ENCODE results near the gene ACOT7.
A peak's percentile ranks its signal among the peaks of the same experiment; 100 is the strongest.
"Not testable (repeated sequence)": the region's sequence is repeated elsewhere in the genome, so short reads cannot be mapped to it uniquely, and the experiment has no call there.

ACOT7 gene

DNA sequence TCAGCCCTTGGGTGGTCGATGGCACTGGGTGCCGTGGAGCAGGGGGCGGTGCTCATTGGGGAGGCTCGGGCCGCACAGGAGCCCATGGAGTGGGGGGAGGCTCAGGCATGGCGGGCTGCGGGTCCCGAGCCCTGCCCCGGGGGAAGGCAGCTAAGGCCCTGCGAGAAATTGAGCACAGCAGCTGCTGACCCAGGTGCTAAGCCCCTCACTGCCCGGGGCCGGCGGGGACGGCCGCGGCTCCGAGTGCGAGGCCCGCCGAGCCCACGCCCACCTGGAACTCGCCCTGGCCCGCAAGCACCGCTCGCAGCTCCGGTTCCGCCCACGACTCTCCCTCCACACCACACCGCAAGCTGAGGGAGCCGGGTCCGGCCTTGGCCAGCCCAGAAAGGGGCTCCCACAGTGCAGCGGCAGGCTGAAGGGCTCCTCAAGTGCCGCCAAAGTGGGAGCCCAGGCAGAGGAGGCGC is 2.2 kb upstream of the ACOT7 start:
- not testable (repeated sequence) for DNase-seq

DNA sequence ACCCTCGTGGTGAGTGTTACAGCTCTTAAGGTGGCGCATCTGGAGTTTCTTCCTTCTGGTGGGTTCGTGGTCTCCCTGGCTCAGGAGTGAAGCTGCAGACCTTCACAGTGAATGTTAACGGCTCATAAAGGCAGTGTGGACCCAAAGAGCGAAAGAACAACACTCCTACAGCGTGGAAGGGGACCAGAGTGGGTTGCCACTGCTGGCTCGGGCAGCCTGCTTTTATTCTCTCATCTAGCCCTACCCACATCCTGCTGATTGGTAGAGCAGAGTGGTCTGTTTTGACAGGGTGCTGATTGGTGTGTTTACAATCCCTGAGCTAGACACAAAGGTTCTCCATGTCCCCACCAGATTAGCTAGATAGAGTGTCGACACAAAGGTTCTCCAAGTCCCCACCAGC is 1.6 kb upstream of the ACOT7 start:
- DNase-seq, result not testable (repeated sequence)

DNA sequence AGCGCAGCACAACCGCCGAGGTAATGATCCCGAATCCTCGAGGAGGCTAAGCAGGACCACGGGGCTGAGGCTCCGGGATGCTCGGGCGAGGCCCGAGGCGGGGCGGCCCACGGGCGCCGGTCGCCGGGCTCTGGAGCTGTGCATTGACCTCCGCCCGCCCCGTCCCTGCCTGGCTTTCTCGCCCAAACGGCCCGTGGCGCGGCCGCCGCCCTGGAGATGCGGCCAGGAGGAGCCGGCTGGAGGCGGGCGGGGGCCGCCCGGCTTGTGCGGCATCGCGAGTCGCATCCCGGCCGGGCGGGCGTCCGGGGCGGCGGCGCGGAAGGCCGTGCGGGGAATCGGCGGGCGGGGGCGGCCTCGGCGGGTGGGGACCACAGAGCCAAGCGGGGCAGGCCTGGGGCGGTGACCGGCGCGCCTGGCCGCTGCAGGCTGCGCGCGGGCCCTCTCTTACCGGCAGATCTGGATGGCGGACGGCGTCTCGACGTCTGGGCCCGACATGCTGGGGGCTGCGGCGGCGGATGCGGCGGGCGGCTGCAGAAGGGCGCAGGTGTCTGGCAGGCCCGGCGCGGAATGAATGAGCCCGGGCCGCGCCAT is 663 bp downstream of the ACOT7 start:
- DNase-seq, result no peak

DNA sequence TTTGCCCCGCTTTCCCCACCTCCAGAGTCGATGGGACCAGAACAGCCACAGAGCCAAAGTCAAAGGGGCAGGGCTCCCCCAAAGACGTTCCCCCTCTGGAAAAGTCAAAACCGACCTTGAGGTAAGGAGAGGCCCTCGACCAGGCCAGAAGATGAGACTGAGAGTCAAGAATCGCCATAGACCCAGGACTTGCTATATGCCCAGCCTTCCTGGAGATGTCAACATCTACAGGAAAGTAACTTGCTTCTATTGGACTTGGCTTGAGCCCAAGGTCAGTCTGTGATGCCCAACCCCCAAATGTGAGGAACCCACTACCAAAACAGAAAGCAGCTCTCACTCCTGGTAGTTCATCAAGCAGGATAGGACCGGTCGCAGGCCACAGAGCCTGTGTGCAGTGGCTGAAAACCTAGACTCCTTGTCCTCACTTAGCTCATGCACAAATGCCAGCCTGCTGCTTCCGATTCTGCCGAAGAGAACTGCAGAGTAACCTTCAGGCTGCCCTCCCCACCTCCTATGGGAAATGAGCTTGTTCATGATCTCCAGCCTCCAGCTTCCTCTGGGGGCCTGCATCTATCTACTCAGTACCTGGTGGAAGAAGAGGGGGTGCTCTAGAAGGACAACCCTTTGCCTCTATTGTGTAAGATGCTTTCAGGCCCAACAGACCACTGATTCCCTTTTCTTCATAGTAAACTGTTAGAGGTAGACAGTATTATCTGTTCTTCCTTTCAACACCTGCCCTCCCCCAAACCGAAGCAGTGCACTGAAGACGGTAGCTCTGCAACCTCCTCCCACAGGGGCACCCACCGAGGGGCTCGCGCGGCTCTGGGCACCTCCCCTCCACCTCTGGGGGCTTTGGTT is 1.4 kb downstream of the ACOT7 start:
- DNase-seq, result peak in 1 of 2 donors; percentile 19

DNA sequence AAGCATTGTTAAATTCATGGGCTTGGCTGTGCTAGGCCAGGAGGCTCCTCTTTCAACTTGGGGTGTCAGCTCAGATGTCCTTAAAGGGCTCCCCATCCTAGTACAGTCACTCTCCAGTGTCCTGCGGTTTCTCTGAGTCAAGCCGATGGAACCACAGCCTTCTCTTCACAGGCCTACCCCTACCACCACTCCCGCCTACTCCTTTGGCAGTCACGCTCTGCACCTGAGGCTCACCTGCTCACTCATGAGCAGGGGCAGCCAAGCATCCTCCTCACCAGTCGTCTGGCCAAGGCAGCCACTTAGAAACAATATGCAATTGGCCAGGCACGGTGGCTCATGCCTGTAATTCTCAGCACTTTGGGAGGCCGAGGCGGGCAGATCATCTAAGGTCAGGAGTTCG is 3.6 kb downstream of the ACOT7 start:
- no peak for DNase-seq

DNA sequence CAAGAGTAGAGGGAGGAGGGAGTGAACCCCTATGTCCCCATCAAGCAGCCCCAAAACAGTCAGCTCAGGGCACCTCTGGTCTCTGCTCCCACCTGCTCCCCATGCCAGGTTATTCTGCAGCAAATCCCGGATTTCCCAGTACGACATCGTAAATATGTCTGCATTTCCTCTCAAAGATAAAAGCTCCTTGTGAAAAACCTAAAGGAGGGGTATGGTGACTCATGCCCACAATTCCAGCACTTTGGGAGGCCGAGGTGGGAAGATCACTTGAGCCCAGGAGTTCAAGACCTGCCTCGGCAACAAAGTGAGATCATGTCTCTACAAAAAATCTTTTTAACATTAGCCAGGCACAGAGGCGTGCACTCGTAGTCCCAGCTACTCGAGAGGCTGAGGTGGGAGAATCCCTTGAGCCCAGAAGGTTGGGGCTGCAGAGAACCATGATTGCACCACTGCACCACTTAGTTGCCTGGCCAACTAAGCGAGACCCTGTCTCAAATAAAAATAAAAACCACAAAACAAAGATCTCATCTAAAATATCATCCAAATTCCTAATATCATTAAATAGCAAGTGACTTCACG is 7.1 kb downstream of the ACOT7 start:
- DNase-seq, result no peak

DNA sequence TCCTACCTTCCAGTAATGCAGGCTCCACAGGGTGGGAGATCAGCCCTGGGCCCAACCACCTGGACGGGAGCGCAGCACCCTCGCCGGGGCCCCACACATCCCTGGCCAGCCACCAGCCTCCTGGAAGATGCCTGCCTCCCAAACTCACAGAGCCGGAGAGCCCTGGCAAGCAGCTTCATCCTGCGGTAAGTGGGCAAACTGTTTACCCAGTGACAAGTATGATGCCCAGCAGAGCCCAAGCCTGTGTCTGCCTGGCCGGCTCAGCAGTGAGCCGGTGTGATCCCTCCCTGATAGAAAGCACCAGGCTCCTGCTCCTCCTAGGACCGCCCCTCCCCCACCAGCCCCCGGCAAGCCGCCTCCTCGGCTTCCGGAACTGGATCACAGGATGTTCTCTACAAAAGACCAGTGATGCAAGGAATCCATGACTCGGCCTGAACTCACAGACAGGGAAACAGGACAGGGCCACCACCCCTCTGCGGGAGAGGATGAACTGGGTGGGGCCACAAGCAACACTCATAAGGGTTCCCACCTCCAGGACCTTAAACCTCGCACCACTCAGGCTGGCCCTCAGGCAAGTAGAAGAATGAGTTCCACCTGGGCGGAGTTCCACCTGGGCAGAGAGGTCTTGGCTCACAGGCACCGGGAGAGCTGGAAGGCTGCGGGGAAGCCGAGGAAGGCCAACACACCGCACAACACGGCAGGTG is 7.9 kb downstream of the ACOT7 start:
- peak; percentile 26 to 65 for DNase-seq

DNA sequence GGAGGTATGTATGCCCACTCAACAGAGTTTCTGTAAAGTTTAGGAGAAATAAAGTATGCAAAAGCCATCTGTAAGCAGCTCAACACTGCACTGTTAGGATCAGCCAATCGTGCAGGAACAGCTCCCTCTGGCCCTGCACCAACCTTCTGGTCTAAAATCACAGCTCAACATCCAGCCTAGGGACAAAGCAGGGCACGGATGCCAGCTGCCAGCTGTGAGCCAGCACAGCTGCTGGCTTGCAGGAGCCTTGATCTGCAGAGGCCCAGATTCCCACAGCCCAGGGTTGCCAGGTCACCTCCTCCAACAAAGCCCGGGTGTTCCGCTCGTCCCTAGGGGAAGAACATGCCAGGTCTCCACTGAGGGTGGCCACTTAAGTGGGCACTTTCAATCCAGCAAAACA is 8.6 kb downstream of the ACOT7 start:
- no peak for DNase-seq

DNA sequence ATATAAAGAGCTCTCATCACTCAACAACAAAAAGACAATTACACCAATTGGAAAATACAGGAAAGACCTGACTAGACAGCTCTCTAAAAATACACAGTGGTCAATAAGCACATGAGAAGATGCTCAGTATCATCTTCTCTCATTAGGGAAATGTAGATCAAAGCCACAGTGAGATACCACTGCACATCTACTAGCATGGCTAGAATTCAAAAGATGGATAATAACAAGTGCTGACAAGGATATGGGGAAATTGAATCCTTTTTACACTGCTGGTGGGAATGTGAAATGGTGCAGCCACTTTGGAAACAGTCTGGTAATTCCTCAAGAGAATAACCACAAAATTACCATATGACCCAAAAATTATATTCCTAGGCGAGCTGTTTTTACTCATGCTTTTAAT is 9.4 kb downstream of the ACOT7 start:
- no peak for DNase-seq

DNA sequence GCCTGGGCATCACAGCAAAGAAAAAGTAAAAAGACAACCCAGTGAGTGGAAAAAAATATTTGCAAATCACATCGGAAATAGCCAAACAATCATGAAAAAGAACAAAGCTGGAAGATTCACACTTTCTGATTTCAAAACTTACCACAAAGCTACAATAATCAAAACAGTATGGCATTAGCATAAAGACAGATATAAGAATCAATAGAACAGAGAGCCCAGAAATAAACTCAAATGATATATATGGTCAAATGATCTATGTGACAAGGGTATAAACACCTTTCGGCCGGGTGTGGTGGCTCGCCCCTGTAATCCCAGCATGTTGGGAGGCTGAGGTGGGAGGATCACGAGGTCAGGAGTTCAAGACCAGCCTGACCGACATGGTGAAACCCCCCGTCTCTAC is 13.5 kb downstream of the ACOT7 start:
- DNase-seq, result no peak

DNA sequence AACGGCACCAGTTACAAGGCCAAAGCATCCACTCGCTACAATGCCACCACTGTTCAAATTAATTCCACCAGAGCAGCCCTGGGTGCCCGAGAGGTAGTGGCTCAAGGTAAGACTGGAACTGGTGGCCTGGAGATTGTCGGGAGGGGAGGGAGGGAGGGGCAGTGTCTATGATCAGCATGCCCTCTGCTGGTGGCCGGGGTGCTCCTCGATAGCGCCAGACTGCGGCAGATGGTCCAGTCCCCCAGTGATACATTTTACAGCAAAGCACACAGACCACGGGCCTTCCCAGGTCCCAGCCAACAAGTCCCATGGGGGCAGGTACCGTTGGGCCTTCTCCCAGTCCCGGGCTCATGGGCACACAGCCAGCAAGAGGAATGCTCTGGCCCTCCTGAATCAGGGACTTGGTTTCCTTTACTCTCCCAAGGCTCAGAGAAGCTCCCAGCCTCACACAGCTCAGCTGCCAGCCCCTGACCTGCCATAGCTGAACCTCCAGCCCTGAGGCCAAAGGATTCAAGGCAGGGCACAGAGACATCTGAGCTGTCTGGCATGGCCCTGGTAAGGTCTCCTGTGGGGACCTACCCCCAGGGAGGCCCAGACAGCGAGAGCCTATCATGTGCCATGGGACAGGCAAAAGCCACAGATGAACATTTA is 15.3 kb downstream of the ACOT7 start:
- no peak for DNase-seq

DNA sequence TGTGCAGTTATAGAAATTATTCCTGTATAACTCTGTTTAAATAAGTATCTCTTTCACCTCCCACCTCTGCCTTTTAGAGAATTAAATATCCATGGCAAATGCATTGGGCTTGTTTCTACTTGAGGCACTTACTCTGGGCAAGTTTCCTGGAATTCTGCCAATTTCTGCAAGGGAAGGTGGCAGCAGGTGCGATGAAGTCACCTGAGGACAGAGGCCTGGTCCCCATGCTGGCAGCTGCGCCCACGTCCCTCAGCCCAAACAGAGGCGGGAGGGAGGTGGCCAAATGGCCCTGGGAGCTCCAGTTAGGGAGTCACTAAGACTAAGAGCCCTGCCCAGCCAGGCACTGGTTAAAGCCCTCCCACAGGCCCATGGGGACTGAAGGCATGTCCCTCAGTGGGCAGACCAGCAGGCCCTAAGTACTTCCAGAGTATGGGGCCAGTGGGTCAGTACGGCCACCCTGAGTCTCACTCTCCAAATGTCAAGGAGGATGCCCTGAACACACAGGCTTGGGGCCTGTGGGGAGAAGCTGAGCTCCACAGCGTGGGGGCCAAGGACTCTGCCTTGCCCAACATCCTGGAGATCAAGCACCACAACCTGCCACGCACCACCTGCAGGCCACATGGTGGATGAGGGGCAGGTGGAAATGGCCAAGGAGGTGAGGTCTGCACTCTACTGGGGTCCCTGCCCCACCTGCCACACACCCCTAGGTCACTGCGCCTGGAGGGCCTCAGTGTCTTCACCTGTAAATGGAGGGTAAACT is 19.4 kb downstream of the ACOT7 start:
- no peak for DNase-seq

DNA sequence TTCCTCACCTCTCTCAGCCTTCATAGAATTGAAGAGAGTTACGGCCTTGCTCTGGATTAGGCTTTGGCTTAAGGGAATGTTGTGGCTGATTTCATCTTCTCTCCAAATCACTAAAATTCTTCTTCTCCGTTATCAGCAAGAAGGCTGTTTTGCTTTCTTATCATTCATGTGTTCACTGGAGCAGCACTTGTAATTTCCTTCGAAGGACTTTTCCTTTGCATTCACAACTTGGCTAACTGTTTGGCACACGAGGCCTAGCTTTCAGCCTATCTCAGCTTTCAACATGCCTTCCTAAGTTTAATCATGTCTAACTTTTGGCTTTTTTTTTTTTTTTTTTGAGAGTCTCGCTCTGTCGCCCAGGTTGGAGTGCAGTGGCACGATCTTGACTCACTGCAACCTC is 21.3 kb downstream of the ACOT7 start:
- DNase-seq, result not testable (repeated sequence)

DNA sequence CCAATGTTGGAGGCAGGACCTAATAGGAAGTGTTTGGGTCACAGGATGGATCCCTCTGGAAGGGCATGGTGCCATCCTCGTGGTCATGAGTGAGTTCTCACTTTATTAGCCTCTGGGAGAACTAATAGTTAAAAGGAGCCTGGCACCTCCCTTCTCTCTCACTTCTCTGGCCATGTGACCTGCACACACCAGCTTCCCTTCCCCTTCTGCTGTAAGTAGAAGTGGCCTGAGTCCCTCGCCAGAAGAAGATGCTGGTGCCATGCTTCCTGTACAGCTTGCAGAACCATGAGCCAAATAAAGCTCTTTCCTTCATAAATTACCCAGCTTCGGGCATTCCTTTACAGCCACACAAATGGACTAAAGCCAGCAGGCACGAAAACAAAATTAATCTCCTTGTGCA is 23.6 kb downstream of the ACOT7 start:
- peak; percentile 50 to 58 for DNase-seq

DNA sequence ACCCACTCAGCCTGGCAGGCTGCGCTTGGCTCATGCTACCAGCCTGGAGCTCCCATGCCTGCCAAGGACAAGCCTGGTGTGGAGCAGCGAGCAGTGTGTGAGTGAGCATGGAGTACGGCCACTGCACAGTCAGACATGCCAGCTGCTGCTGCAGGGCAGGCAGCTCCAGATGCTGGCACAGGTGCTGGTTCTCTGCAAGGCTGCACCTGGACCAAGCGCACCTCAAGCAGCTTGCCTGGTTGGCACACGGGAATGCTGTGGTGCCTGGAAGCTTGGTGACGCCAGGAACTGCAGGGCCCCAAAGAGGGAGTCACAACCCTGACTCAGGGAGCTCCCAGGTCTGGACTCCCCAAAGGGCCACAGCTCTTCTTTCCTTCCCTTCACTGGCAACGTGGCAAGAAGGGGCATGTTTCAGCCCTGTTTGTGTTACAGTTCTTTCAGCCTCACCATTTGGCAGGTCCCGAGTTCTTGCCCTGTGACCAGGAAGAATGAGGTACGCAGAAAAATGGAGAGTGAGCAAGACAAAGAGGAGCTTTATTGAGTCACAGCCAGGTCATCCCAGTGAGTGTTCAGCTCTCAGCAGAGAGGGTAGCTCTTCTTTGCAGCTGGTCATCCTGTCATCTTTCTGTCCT is 26.1 kb downstream of the ACOT7 start:
- DNase-seq, result no peak

DNA sequence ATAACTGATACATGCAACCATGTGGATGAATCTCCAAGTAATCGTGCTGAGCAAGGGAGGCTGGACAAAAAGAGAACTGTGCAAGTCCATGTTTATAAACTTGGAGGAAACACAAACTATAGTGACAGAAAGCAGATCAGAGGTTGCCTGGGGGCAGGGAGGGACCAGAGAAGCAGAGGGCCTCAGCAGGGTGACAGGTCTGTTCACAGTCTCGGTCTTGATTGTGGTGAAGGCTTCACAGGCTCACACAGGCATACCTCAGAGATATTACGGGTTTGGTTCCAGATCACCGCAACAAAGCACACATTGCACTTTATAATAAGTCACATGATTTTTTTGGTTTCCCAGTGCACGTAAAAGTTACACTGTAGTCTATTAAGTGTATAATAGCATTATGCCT is 28.5 kb downstream of the ACOT7 start:
- no peak for DNase-seq

DNA sequence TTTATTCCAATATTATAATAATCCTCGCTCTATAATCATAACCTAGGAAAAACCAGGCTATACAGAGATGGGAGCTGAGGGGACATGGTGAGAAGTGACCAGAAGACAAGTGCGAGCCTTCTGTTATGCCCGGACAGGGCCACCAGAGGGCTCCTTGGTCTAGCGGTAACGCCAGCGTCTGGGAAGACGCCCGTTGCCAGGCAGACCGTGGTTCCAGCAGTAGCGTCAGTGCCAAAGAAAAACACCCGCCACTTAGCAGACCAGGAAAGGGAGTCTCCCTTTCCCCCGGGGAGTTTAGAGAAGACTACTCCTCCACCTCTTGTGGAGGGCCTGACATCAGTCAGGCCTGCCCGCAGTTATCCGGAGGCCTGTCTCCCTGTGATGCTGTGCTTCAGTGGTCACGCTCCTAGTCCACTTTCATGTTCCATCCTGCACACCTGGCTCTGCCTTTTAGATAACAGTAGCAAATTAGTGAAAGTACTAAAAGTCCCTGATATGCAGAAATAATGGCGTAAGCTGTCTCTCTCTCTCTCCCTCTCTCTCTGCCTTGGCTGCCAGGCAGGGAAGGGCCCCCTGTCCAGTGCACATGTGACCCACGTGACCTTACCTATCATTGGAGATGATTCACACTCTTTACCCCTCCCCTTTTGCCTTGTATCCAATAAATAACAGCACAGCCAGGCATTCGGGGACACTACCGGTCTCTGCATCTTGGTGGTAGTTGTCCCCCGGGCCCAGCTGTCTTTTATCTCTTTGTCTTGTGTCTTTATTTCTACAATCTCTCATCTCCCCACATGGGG is 30.3 kb downstream of the ACOT7 start:
- DNase-seq, result peak; percentile 33 to 47

DNA sequence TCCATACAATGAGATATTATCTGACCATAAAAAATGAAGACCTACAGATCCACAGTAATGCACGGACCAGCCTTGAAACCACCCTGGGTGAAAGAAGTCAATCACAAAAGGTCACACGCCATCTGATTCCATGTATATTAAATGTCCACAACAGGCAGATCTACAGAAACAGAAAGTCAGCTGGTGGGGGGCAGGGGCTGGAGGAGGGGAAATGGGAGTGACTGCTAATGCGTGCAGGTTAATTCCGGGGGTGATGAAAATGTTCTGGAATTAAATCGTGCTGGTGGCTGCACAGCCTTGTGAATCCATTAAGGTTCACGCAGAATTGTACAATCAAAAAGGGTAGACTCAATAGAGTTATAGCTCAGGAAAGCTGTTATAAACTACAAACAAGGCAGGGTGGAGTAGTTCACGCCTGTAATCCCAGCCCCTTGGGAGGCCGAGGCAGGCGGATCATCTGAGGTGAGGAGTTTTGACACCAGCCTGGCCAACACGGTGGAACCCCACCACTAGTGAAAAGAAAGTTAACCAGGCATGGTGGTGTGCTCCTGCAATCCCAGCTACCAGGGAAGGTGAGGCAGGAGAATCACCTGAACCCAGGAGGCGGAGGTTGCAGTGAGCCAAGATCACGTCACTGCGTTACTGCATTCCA is 32.3 kb downstream of the ACOT7 start:
- DNase-seq, result no peak

DNA sequence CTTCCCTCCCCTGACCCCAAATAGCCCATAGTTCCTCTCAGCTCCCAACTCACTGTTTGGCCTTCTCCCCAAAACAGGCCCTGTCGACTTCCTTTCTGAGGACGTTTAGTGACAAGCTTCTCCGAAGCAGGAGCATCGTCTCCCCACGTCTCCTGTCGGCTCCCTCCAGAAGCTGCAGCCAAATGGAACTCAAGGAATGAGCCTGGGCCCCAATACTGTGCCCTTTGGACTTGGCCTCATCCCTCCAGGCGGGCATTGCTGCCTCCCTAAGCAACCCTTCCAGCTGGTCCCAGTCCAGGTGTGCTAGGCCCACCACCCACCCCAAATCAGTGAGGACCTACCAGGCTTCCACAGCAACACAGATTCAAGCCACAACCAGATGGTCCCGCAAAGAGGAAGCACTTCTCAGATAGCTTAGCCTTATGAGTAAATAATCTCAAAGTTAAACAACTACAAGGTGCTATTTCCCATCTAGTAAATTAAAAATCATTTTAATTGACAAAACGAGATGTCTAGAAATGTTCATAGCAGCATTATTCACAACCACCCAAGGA is 33.0 kb downstream of the ACOT7 start:
- DNase-seq, result no peak

DNA sequence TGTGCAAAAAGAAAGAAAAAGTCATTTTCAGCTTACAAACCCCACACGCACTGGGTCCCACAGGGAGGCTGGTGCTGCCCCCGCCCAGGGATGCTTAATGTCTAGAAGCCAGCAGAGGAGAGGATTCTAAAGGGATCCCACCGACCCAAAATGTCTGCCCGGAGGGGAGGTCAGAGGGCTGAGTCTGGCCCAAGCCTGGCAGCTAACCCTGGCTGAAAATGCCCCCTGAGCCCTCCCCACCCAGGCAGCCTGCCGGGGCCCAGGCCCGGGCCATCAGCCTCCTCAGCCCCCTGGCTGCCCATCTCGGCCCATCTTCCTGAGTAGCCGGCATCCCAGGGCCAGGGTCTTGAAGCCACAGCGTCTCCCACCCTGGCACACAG is 33.5 kb downstream of the ACOT7 start:
- no peak for DNase-seq

Measured in inflammatory macrophage (primary cell).